Fibroblast of lung (primary cell): ENCODE results near the gene CD164L2.

ENCODE experiments used
- EZH2 ChIP-seq: IDR thresholded peaks from 2 replicates; pipeline ENCODE4 v1.5.1; 2012; ENCODE audit warnings: low read length, control low read depth, mild to moderate bottlenecking; ENCODE audit errors: missing control alignments
- TF ChIP-seq, protein P1 (sequence below), 2 donors: IDR thresholded peaks in 1 of 2; conservative IDR thresholded peaks in 1 of 2; 1 replicate in 1 of 2; 2 replicates in 1 of 2; pipeline ENCODE4 v1.5.1; 2011 to 2012; ENCODE audit warnings: low read length in 2 of 2, control low read depth in 1 of 2, inconsistent platforms in 1 of 2, low read depth in 1 of 2, mild to moderate bottlenecking in 1 of 2

DNA sequence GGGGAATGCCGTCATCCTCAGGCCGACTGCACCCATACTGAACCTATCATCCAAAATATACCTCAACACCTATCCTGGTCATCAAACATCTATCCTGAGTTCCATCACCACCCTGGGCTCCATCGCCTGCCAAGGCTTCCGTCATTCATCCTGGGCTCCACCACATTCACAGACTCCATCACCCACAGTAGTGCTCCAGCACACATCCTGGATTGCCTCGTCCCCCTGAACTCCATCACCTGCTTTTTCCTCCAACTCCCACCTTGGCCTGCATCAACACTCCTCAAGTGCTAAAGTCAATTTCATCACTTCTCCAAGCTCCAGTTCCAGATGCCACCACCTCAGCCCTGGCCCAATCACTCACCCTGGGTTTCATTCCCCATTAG is 24.2 kb downstream of the CD164L2 start:
- TF ChIP-seq, protein P1, sequence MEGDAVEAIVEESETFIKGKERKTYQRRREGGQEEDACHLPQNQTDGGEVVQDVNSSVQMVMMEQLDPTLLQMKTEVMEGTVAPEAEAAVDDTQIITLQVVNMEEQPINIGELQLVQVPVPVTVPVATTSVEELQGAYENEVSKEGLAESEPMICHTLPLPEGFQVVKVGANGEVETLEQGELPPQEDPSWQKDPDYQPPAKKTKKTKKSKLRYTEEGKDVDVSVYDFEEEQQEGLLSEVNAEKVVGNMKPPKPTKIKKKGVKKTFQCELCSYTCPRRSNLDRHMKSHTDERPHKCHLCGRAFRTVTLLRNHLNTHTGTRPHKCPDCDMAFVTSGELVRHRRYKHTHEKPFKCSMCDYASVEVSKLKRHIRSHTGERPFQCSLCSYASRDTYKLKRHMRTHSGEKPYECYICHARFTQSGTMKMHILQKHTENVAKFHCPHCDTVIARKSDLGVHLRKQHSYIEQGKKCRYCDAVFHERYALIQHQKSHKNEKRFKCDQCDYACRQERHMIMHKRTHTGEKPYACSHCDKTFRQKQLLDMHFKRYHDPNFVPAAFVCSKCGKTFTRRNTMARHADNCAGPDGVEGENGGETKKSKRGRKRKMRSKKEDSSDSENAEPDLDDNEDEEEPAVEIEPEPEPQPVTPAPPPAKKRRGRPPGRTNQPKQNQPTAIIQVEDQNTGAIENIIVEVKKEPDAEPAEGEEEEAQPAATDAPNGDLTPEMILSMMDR (conservative IDR thresholded peaks at IDR 0.05 in 1 of 2, IDR thresholded peaks at IDR 0.05 in 1 of 2; ENCODE audit: low read depth in 1 of 2, low read length in 2 of 2) = no peak
- TF ChIP-seq EZH2 = no peak
